Thymus (tissue), 11 donors: ENCODE results near the gene AFAP1. TPM values are rescaled to one million over a fixed set of nuclear protein-coding genes. Genes with fewer than 3 reads are reported as not detected.

ENCODE experiments used
- DNase-seq, 9 donors: peaks; one replicate each; pipeline ENCODE4 v3.0.0-alpha.2; 2013; ENCODE audit warnings: low spot score in 9 of 9, low read depth in 6 of 9, missing footprints in 1 of 9
- H3K27ac ChIP-seq, 2 donors: one replicate each; pipeline ENCODE4 v1.5.1; 2013; ENCODE audit warnings: control low read depth in 1 of 2, low read depth in 1 of 2, low read length in 1 of 2, mild to moderate bottlenecking in 1 of 2, moderate library complexity in 1 of 2
- H3K27me3 ChIP-seq, 2 donors: one replicate each; pipeline ENCODE4 v1.5.1; 2013; ENCODE audit warnings: low read length in 1 of 2; ENCODE audit not compliant: control insufficient read depth in 2 of 2, insufficient read depth in 1 of 2
- H3K36me3 ChIP-seq, 2 donors: one replicate each; pipeline ENCODE4 v1.5.1; 2013; ENCODE audit warnings: low read length in 1 of 2, mild to moderate bottlenecking in 1 of 2, moderate library complexity in 1 of 2; ENCODE audit not compliant: control insufficient read depth in 2 of 2, insufficient read depth in 2 of 2
- H3K4me1 ChIP-seq, 2 donors: one replicate each; pipeline ENCODE4 v1.5.1; 2013; ENCODE audit warnings: low read length in 2 of 2; ENCODE audit not compliant: control insufficient read depth in 2 of 2, insufficient read depth in 2 of 2
- H3K4me3 ChIP-seq, 2 donors: one replicate each; pipeline ENCODE4 v1.5.1; 2013; ENCODE audit warnings: low read length in 2 of 2, control low read depth in 1 of 2, mild to moderate bottlenecking in 1 of 2
- H3K9me3 ChIP-seq, 2 donors: one replicate each; pipeline ENCODE4 v1.5.1; 2013; ENCODE audit warnings: low read length in 1 of 2, mild to moderate bottlenecking in 1 of 2; ENCODE audit not compliant: control insufficient read depth in 2 of 2, insufficient read depth in 1 of 2
- WGBS: extraction: QIAGEN DNeasy Blood & Tissue Kit; methylation state at CpG from one replicate; pipeline ENCODE4 v1.1.7; 2013; 5-methylcytosine and 5-hydroxymethylcytosine counted together
- polyA plus RNA-seq: library from polyadenylated mRNA; stranded (reverse); fragments of 200-250 nt; gene quantifications from one replicate; pipeline ENCODE4 v1.2.3, GENCODE V29; 2013
- total RNA-seq: library from RNA; stranded (reverse); fragments of 120-200 nt; gene quantifications from one replicate; pipeline ENCODE4 v1.2.4, GENCODE V29; 2013
- donor health status: healthy.

Gene AFAP1
- total and polyA plus RNA-seq, 2 donors = 3.2 to 4.5 TPM

GRCh38 chr4:7769396-7770223 is 170.1 kb downstream of the AFAP1 start:
- Histone ChIP-seq H3K4me3 (no peak overlapping the region), H3K27ac (no peak overlapping the region), H3K36me3 (no peaks in the 10 kb centered on the region), H3K9me3 (no peaks in the 10 kb centered on the region), H3K4me1 (no peaks in the 10 kb centered on the region), H3K27me3 (no peaks in the 10 kb centered on the region)
- no peak for DNase-seq
- 92% methylated on average over 20 of the region's 20 CpGs for WGBS

GRCh38 chr4:7768736-7769135 is 170.9 kb downstream of the AFAP1 start:
- no peaks in the 10 kb centered on the region for H3K27me3 ChIP-seq
- no peak for DNase-seq
- no peaks in the 10 kb centered on the region for H3K36me3 ChIP-seq
- H3K9me3 ChIP-seq = no peaks in the 10 kb centered on the region
- no peak overlapping the region for H3K4me3 ChIP-seq
- H3K27ac ChIP-seq = no peak overlapping the region
- WGBS = 96% methylated on average over 16 of the region's 16 CpGs
- no peaks in the 10 kb centered on the region for H3K4me1 ChIP-seq

- H3K36me3 ChIP-seq = no peaks in the 10 kb centered on the region
- H3K4me1 ChIP-seq = no peaks in the 10 kb centered on the region
- no peaks in the 10 kb centered on the region for H3K27me3 ChIP-seq
- H3K4me3 ChIP-seq = no peak overlapping the region
- 92% methylated on average over 13 of the region's 13 CpGs for WGBS
- DNase-seq = no peak
- H3K27ac ChIP-seq = no peak overlapping the region
- no peaks in the 10 kb centered on the region for H3K9me3 ChIP-seq
These were observed 171.7 kb downstream of the AFAP1 start for GRCh38 chr4:7767966-7768365.

GRCh38 chr4:7767526-7767925 is 172.1 kb downstream of the AFAP1 start:
- H3K4me1 ChIP-seq = no peaks in the 10 kb centered on the region
- H3K4me3 ChIP-seq = no peak overlapping the region
- H3K9me3 ChIP-seq = no peaks in the 10 kb centered on the region
- no peaks in the 10 kb centered on the region for H3K27me3 ChIP-seq
- no peak overlapping the region for H3K27ac ChIP-seq
- DNase-seq = no peak
- 92% methylated on average over 9 of the region's 9 CpGs for WGBS
- no peaks in the 10 kb centered on the region for H3K36me3 ChIP-seq

GRCh38 chr4:7766661-7767345 is 172.9 kb downstream of the AFAP1 start:
- peaks cover 0 to 1% of the 10 kb centered on the region in 2 donors for H3K27me3 ChIP-seq
- no peaks in the 10 kb centered on the region for H3K9me3 ChIP-seq
- H3K4me3 ChIP-seq = no peak overlapping the region
- no peak for DNase-seq
- WGBS = 96% methylated on average over 23 of the region's 23 CpGs
- H3K36me3 ChIP-seq = no peaks in the 10 kb centered on the region
- no peaks in the 10 kb centered on the region for H3K4me1 ChIP-seq
- no peak overlapping the region for H3K27ac ChIP-seq

- H3K9me3 ChIP-seq = no peaks in the 10 kb centered on the region
- no peak overlapping the region for H3K4me3 ChIP-seq
- no peaks in the 10 kb centered on the region for H3K36me3 ChIP-seq
- no peaks in the 10 kb centered on the region for H3K4me1 ChIP-seq
- 94% methylated on average over 11 of the region's 11 CpGs for WGBS
- no peak overlapping the region for H3K27ac ChIP-seq
- DNase-seq = no peak
- H3K27me3 ChIP-seq = peaks cover 0 to 3% of the 10 kb centered on the region in 2 donors
These were observed 173.6 kb downstream of the AFAP1 start for GRCh38 chr4:7766086-7766485.

- WGBS = 83% methylated on average over 12 of the region's 12 CpGs
- Histone ChIP-seq H3K27ac (no peak overlapping the region), H3K36me3 (no peaks in the 10 kb centered on the region), H3K27me3 (peaks cover 0 to 3% of the 10 kb centered on the region in 2 donors), H3K4me1 (no peaks in the 10 kb centered on the region), H3K9me3 (no peaks in the 10 kb centered on the region), H3K4me3 (no peak overlapping the region)
- no peak for DNase-seq
These were observed 174.0 kb downstream of the AFAP1 start for GRCh38 chr4:7765666-7766065.

GRCh38 chr4:7764466-7764865 is 175.2 kb downstream of the AFAP1 start:
- Histone ChIP-seq H3K9me3 (no peaks in the 10 kb centered on the region), H3K4me1 (no peaks in the 10 kb centered on the region), H3K27ac (no peak overlapping the region), H3K27me3 (peaks cover 0 to 3% of the 10 kb centered on the region in 2 donors), H3K4me3 (no peak overlapping the region), H3K36me3 (no peaks in the 10 kb centered on the region)
- DNase-seq = no peak
- WGBS = 97% methylated on average over 5 of the region's 5 CpGs

GRCh38 chr4:7763788-7764187 is 175.9 kb downstream of the AFAP1 start:
- Histone ChIP-seq H3K4me3 (no peak overlapping the region), H3K27me3 (peaks cover 0 to 3% of the 10 kb centered on the region in 2 donors), H3K4me1 (no peaks in the 10 kb centered on the region), H3K27ac (no peak overlapping the region), H3K9me3 (no peaks in the 10 kb centered on the region), H3K36me3 (no peaks in the 10 kb centered on the region)
- WGBS = 92% methylated on average over 10 of the region's 10 CpGs
- no peak for DNase-seq
